Measurements from ENCODE around the gene STRA6.

STRA6 gene

DNA sequence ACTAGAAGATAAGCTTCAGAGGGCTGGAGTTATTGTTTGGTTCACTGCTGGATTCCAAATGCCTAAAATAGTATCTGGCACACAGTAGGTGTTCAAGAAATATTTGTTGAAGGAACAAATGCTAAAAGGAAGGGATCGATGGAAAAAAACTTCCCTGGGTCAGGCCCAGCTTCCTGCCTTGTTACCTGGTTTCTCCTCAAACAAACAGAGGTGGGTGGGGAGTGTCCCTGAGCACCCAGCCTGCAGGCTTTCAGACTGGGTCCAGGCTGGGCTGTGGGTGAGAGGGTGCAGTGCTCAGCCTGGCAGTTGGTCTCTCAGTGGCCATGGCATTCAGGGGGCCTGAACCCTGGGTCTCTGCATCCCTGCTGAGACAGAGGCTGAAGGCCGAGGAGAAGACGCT lies 14.4 kb upstream of the STRA6 start:
- Histone ChIP-seq H3K27me3 (peaks cover 3% of the 10 kb centered on the region; the same call in 1 of the 2 replicates), H3K4me1 (peaks cover 28% of the 10 kb centered on the region), H3K4me3 (no peak overlapping the region), H3K9ac (no peak overlapping the region), H3K4me2 (no peak overlapping the region), H3K9me3 (no peaks in the 10 kb centered on the region), H4K20me1 (no peaks in the 10 kb centered on the region), H3K36me3 (no peaks in the 10 kb centered on the region), H3K27ac (no peak overlapping the region)
- no peak for TF ChIP-seq Cebpa-rat (IDR thresholded peaks at IDR 0.05)

DNA sequence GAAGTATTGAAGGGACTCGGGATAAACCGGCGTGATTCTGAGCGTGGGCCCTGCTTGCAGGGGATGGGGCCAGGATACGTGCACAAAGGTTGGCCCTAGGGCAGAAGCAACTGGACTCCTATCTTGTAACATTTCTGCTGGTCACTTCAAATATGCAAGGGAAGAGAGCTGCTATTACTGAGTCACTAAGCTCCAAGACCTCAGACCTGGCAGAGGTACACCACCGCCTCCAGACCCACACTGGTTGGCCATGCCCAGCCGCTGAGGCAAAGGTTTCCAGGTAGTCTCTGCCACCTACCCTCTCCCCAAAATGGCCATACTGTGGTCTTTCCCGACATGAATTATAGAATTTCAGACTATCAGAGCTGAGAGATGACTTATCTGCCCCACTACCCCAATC lies 13.4 kb upstream of the STRA6 start:
- H3K4me2 ChIP-seq = no peak overlapping the region
- no peaks in the 10 kb centered on the region for H3K27me3 ChIP-seq
- TF ChIP-seq Cebpa-rat (IDR thresholded peaks at IDR 0.05) = no peak
- H4K20me1 ChIP-seq = no peaks in the 10 kb centered on the region
- H3K9me3 ChIP-seq = no peaks in the 10 kb centered on the region
- H3K9ac ChIP-seq = no peak overlapping the region
- H3K36me3 ChIP-seq = no peaks in the 10 kb centered on the region
- peaks cover 28% of the 10 kb centered on the region for H3K4me1 ChIP-seq
- no peak overlapping the region for H3K4me3 ChIP-seq
- no peak overlapping the region for H3K27ac ChIP-seq

DNA sequence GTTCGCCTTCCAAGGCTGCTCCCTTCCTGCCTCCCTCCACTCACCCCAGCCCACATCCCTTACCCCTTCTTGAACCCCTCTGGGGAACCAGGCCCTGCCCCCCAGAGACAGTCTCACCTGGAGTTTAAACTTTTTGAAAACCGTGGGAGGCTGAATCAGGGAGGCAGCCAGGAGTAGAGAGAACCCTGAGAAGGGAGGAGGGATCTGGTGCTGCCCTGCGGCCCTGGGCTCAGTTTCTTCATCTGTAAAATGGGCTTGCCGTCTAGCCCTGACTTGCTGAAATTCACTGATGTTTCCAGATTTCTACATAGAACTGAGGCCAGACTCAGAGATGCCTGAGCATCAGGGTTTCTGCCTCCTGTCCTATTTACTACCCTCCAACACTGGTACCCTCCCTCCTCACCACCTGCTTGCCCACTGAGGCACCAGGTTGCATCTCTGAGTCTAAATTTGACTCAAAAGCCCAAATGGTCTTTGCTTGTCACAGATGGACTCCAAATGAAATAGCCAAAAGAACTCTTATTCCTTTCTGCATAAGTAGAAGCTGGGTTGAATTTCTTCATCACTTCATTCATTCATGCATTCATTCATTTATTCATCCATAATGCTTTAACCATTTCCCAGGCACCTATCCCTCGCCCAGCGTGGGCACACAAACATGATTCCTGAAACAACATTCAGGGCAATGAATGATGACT lies 11.9 kb upstream of the STRA6 start:
- H3K36me3 ChIP-seq = no peaks in the 10 kb centered on the region
- peak overlapping the region; percentile 16; the same call in 1 of the 2 replicates for H3K27ac ChIP-seq
- peak overlapping the region; percentile 73 for H3K4me2 ChIP-seq
- no peak for TF ChIP-seq Cebpa-rat (IDR thresholded peaks at IDR 0.05)
- no peak overlapping the region for H3K9ac ChIP-seq
- H3K27me3 ChIP-seq = no peaks in the 10 kb centered on the region
- H3K9me3 ChIP-seq = no peaks in the 10 kb centered on the region
- no peak overlapping the region for H3K4me3 ChIP-seq
- peaks cover 28% of the 10 kb centered on the region for H3K4me1 ChIP-seq
- no peaks in the 10 kb centered on the region for H4K20me1 ChIP-seq

DNA sequence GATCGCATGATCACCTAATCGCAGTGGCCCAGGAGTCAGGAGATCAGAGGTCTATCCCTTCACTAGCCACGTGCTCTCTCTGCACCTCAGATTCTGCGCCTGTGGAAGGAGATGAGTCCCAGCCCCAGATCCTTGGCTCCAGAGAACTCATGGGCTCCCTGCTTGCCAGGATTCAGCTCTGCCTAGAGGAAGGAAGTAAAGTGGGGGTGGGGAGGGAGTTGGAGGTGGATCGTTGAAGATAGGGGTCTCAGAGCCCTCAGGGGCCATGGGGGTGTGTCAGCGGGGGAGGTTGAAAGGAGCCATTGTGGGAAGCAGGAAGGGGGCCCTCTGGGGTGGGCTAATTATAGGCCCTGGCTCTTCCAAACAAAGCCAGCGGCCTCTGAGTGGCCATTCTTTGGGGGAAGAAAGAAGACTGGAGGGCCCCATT lies 11.3 kb upstream of the STRA6 start:
- no peaks in the 10 kb centered on the region for H3K27me3 ChIP-seq
- peak overlapping the region; percentile 73 for H3K4me2 ChIP-seq
- H3K4me1 ChIP-seq = peaks cover 34% of the 10 kb centered on the region
- no peaks in the 10 kb centered on the region for H4K20me1 ChIP-seq
- H3K9ac ChIP-seq = no peak overlapping the region
- TF ChIP-seq Cebpa-rat (IDR thresholded peaks at IDR 0.05) = no peak
- no peaks in the 10 kb centered on the region for H3K36me3 ChIP-seq
- H3K4me3 ChIP-seq = no peak overlapping the region
- H3K9me3 ChIP-seq = no peaks in the 10 kb centered on the region
- H3K27ac ChIP-seq = peak overlapping the region; percentile 16; the same call in 1 of the 2 replicates

DNA sequence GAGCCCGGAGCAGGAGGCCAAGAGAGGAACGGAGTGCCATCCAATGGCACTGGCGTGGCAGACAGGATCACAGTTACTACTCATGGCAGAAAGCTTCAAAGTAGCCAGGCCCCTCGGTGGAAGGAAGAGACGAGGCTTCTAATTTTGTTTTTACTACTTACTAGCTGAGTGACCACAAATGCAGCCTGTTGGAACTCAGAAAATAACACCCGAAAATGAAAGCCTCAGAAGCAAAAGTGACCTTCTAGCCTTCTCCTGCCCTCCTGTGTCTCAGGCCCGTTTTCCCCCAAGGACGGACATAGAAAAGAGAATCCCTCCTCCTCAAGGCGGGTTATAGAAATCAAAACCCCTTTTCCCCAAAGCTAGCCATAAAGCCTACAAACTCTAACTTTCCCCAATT lies 9.9 kb upstream of the STRA6 start:
- Histone ChIP-seq H3K4me1 (peaks cover 34% of the 10 kb centered on the region), H3K9me3 (no peaks in the 10 kb centered on the region), H3K36me3 (no peaks in the 10 kb centered on the region), H3K9ac (no peak overlapping the region), H3K4me3 (no peak overlapping the region), H3K27me3 (no peaks in the 10 kb centered on the region), H3K4me2 (0 out of 2 replicates have a peak overlapping the region, but pooled peaks have one; percentile 11), H4K20me1 (no peaks in the 10 kb centered on the region), H3K27ac (no peak overlapping the region)
- no peak for TF ChIP-seq Cebpa-rat (IDR thresholded peaks at IDR 0.05)

DNA sequence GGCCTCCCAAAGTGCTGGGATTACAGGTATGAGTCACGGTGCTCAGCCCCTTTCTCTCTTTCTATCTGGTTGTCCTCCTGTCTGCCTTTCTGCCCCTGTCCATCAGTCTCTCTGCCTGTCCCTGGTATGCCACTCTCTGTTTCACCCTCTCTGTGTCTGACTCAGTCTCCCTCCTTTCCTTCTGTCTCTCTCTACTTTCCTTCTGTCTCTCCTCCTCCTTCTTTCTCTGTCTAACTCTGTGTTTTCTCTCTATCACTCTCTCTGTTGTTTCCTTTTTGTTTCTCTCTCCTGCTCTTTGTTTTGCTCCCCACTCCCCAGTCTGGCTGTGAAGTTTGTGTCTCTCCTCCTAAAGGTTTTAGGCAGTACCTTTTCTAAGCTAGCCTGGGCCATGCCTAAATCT lies 9.1 kb upstream of the STRA6 start:
- Histone ChIP-seq H4K20me1 (no peaks in the 10 kb centered on the region), H3K4me2 (no peak overlapping the region), H3K9ac (no peak overlapping the region), H3K27me3 (no peaks in the 10 kb centered on the region), H3K27ac (no peak overlapping the region), H3K4me1 (peaks cover 34% of the 10 kb centered on the region), H3K4me3 (no peak overlapping the region), H3K36me3 (no peaks in the 10 kb centered on the region), H3K9me3 (no peaks in the 10 kb centered on the region)
- no peak for TF ChIP-seq Cebpa-rat (IDR thresholded peaks at IDR 0.05)

DNA sequence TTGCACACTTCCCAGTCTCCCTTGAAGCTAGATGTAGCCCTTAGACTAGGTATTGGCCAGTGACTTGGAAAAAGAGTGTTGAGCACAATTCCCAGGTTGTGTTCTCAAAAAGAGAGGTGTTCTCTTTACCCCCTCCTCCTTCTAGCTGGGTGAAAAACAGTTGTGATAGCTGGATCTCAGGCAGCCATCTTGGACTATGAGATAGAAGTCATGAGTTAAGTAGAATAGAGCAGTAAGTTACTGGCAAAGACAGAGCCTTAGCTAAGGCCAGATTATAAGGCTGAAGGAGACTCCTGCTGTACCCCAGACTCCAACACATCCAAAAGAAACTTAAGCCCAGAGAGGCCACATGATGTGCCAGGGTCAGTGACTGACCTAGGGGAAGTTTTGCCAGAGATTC lies 8.1 kb upstream of the STRA6 start:
- Histone ChIP-seq H3K36me3 (no peaks in the 10 kb centered on the region), H3K9ac (no peak overlapping the region), H3K4me3 (no peak overlapping the region), H3K4me1 (peaks cover 35% of the 10 kb centered on the region), H3K27me3 (no peaks in the 10 kb centered on the region), H3K4me2 (no peak overlapping the region), H4K20me1 (no peaks in the 10 kb centered on the region), H3K27ac (no peak overlapping the region), H3K9me3 (no peaks in the 10 kb centered on the region)
- TF ChIP-seq Cebpa-rat (IDR thresholded peaks at IDR 0.05) = no peak

DNA sequence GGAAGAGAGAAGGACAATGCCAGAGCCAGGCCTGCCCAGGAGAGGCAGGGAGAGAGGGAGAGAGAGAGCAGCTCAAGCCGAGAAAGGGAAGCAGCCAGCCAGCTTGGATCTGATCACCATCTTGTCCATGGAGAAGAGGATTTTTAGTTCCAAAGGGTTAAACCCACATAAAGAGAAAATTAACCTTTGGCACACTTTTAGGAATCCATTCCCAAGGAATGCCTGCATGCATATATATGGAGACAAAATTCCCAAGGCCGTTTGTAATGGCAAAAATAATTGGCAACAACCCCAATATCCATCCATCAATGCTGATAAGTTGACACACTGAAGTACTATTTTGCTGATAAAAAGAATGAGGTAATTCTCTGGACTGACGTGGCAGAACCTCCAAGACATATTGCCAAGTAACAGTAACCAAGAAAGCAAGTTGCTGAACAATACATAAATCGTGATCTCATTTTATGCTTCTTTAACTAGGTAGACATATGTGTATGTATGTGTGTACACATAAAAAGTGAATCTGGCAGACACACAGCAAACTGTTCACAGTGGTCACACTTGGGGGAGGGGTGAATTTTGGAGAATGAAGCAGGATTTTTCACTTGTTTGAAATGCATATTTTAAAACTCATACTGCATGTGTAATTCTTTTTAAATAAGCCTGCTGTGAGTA lies 7.5 kb upstream of the STRA6 start:
- H3K4me1 ChIP-seq = peaks cover 41% of the 10 kb centered on the region
- H3K4me3 ChIP-seq = no peak overlapping the region
- H3K4me2 ChIP-seq = no peak overlapping the region
- H3K27me3 ChIP-seq = no peaks in the 10 kb centered on the region
- no peaks in the 10 kb centered on the region for H4K20me1 ChIP-seq
- no peak overlapping the region for H3K9ac ChIP-seq
- no peak overlapping the region for H3K27ac ChIP-seq
- no peak for TF ChIP-seq Cebpa-rat (IDR thresholded peaks at IDR 0.05)
- H3K9me3 ChIP-seq = no peaks in the 10 kb centered on the region
- H3K36me3 ChIP-seq = no peaks in the 10 kb centered on the region

DNA sequence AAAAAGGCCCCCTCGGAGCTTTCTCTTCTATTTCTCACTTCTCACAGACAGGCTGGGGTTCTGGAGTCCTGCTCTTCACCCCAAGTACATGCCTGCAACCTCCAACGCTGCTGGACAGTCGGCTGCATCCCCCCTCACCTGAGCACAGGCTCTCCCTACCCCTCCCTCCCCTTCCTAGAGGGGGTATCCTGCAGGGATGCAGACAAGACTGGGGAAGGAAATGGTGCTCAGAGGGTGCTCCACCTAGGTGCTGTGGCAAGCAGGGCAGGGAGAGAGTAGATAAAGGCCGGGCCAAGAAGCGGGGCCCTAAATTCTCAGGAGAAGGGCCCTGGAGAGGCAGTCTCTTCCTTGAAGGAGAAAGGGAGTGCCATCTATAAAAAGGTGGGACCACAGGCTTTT lies 7.0 kb upstream of the STRA6 start:
- H3K9me3 ChIP-seq = no peaks in the 10 kb centered on the region
- no peaks in the 10 kb centered on the region for H3K27me3 ChIP-seq
- H3K4me1 ChIP-seq = peaks cover 42% of the 10 kb centered on the region
- no peak overlapping the region for H3K4me3 ChIP-seq
- no peak overlapping the region for H3K9ac ChIP-seq
- H3K27ac ChIP-seq = no peak overlapping the region
- no peak for TF ChIP-seq Cebpa-rat (IDR thresholded peaks at IDR 0.05)
- H3K36me3 ChIP-seq = no peaks in the 10 kb centered on the region
- no peak overlapping the region; the same call in 1 of the 2 replicates for H3K4me2 ChIP-seq
- H4K20me1 ChIP-seq = no peaks in the 10 kb centered on the region

DNA sequence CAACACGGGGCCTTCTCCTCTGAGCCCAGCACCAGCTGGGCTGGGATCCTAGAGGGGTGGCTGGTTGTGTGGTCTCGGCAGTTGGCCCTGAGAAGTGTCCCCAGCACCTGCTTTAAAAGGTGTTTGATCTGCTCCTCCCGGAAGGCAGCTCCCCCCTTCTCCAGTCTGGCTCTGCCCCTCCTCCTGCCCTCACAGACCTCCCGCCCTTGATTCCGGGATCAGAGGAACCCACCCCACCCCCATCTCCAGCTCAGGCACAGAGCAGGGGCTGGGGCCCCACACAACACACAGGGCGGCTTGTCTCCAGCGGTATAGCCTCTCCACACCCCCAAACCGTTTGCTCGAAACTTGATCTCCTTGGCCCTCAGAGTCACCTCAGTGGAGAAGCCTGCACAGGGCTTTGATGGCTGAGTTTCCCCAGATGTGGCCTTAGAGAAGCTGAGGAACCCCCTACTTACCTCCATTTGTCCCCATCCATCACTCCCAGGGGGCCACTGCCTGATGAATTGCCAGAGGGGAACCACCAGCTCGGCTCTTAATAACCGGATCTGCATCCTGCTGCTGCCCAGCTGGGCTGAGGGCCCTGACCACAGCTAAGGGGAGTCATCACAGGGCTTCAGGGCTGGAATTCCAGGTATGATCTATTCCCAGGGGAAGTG lies 6.4 kb upstream of the STRA6 start:
- Histone ChIP-seq H3K27ac (no peak overlapping the region), H3K9me3 (no peaks in the 10 kb centered on the region), H3K4me1 (peaks cover 42% of the 10 kb centered on the region), H3K36me3 (no peaks in the 10 kb centered on the region), H3K4me3 (no peak overlapping the region), H3K4me2 (no peak overlapping the region; the same call in 1 of the 2 replicates), H3K27me3 (no peaks in the 10 kb centered on the region), H4K20me1 (no peaks in the 10 kb centered on the region), H3K9ac (no peak overlapping the region)
- TF ChIP-seq Cebpa-rat (IDR thresholded peaks at IDR 0.05) = no peak

Data from BLaER1 (cell line).